ENCODE measurements around the gene ADAMTS5. TPM values are rescaled to one million over a fixed set of nuclear protein-coding genes. Genes with fewer than 3 reads are reported as not detected.

The ADAMTS5 gene
- total and polyA plus RNA-seq, 7 donors = 0.46 to 20.3 (median 6.0) TPM

DNA sequence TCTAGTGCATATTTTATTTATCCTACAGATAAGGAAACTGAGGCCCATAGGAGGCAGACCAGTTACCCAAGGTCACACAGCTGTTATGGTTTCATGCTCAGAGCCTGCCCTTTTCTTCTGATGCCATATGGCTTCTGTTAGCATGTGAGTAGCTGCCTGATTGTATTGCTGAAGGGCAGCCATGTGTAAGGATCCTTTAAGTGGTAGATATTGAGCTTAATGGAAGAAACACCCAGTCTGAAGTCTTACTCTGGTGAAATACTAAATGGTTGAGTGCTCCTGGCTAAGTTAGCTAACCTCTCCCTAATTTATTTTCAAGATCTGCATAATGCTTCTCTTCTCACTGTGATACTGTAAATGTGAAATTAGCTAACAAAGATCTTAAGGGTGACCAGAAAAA, 30.9 kb downstream of the ADAMTS5 start:
- Histone ChIP-seq H3K27ac (no peak overlapping the region), H3K9me3 (no peaks in the 10 kb centered on the region), H3K36me3 (peaks cover 0 to 3% (median 0%) of the 10 kb centered on the region in 4 donors), H3K4me3 (no peak overlapping the region), H3K4me1 (peaks cover 0 to 14% (median 3%) of the 10 kb centered on the region in 4 donors), H3K27me3 (no peaks in the 10 kb centered on the region)
- intact Hi-C loops (cut with DNase I) = no loop called here
- TF ChIP-seq POLR2A (IDR thresholded peaks at IDR 0.05) (no peak), POLR2AphosphoS5 (IDR thresholded peaks at IDR 0.05) (no peak), EP300 (IDR thresholded peaks at IDR 0.05) (no peak), CTCF (IDR thresholded peaks at IDR 0.05) (no peak)
- no peak for DNase-seq

DNA sequence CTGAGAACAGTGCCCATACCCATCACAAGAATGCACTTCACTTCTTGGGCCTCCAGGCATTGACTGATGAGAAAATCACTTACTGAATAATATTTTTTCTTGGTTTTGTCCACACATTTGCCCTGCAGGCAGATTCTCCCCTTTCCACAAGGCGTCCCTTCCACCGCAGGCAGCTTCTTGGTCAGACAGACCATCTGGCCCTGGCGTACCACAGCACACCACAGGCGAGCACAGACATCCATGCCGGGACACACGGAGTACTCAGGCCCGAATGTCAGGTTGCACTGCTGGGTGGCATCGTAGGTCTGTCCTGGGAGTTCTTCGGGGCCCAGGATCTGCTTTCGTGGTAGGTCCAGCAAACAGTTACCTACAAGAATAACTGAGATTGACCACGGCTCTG, 32.5 kb downstream of the ADAMTS5 start:
- H3K27ac ChIP-seq = no peak overlapping the region
- TF ChIP-seq EP300 (IDR thresholded peaks at IDR 0.05) (no peak), POLR2A (IDR thresholded peaks at IDR 0.05) (no peak), POLR2AphosphoS5 (IDR thresholded peaks at IDR 0.05) (no peak), CTCF (IDR thresholded peaks at IDR 0.05) (no peak)
- WGBS, 2 donors = 93% methylated on average over 11 of the region's 11 CpGs

DNA sequence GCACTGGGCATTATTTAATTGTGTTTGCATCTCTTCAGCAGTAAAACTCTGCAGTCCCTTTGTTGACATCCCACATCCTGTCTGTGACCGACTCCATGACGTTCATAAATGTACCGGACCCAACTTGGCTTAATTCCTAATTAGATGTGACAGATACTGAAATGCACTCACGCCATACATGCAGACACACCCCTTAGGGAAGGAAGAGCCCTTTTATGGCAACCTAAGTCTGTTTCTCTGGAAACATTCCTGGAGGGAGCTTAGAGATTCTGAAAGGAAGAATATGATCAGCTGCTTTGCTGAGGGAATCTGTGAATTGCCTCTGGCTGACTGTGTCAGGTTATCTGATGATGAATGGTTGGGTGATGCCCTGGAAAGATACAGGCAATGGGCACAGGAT, 33.4 kb downstream of the ADAMTS5 start:
- TF ChIP-seq POLR2A (IDR thresholded peaks at IDR 0.05) (no peak), POLR2AphosphoS5 (IDR thresholded peaks at IDR 0.05) (no peak), CTCF (IDR thresholded peaks at IDR 0.05) (no peak), EP300 (IDR thresholded peaks at IDR 0.05) (no peak)
- DNase-seq = no peak
- Histone ChIP-seq H3K4me1 (no peaks in the 10 kb centered on the region), H3K9me3 (no peaks in the 10 kb centered on the region), H3K27me3 (no peaks in the 10 kb centered on the region), H3K4me3 (no peak overlapping the region), H3K27ac (no peak overlapping the region), H3K36me3 (peaks cover 0 to 3% (median 0%) of the 10 kb centered on the region in 4 donors)
- intact Hi-C loops (cut with DNase I) = no loop called here
- WGBS, 2 donors = 19 to 62% methylated on average over 4 of the region's 4 CpGs

More for the DNA sequence above, 32.5 kb downstream of the ADAMTS5 start:
- DNase-seq = no peak
- H3K4me3 ChIP-seq = no peak overlapping the region
- H3K36me3 ChIP-seq = peaks cover 0 to 3% (median 0%) of the 10 kb centered on the region in 4 donors
- intact Hi-C loops (cut with DNase I) = no loop called here
- peaks cover 0 to 3% (median under 1%) of the 10 kb centered on the region in 4 donors for H3K4me1 ChIP-seq
- H3K27me3 ChIP-seq = no peaks in the 10 kb centered on the region
- H3K9me3 ChIP-seq = no peaks in the 10 kb centered on the region

DNA sequence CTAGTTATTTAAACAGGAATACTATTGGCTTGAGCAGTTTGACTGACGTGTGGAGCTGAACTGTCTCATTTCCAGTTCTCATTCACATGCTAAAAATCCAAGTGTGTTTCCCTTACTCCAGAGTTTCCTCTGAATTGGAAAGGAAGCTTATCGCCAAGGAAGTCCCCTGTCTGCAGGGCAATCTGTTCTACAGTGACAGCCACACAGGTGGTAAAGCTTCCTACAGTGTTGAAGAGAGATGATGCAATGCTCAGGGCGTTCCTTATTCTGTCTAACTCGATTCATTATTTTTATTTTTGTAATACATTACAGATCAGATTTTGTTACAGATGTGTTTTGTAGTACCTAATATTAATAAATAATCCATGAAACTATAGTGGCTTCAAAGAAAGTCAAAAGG, 41.3 kb downstream of the ADAMTS5 start:
- no peak for DNase-seq
- Histone ChIP-seq H3K36me3 (no peaks in the 10 kb centered on the region), H3K27me3 (no peaks in the 10 kb centered on the region), H3K9me3 (no peaks in the 10 kb centered on the region), H3K27ac (no peak overlapping the region), H3K4me1 (no peaks in the 10 kb centered on the region), H3K4me3 (no peak overlapping the region)
- intact Hi-C loops (cut with DNase I) = no loop called here
- no peak for TF ChIP-seq EP300 (IDR thresholded peaks at IDR 0.05)
- no peak for TF ChIP-seq CTCF (IDR thresholded peaks at IDR 0.05)
- no peak for TF ChIP-seq POLR2AphosphoS5 (IDR thresholded peaks at IDR 0.05)
- TF ChIP-seq POLR2A (IDR thresholded peaks at IDR 0.05) = no peak
- WGBS, 2 donors = 76 to 78% methylated on average over 4 of the region's 4 CpGs

GRCh38 chr21:26925122-26925521, 41.8 kb downstream of the ADAMTS5 start:
- Histone ChIP-seq H3K36me3 (no peaks in the 10 kb centered on the region), H3K9me3 (no peaks in the 10 kb centered on the region), H3K27me3 (no peaks in the 10 kb centered on the region), H3K4me1 (no peaks in the 10 kb centered on the region), H3K27ac (no peak overlapping the region), H3K4me3 (no peak overlapping the region)
- 79 to 87% methylated on average over 2 of the region's 2 CpGs for WGBS, 2 donors
- DNase-seq = no peak
- TF ChIP-seq CTCF (IDR thresholded peaks at IDR 0.05) (no peak), EP300 (IDR thresholded peaks at IDR 0.05) (no peak), POLR2AphosphoS5 (IDR thresholded peaks at IDR 0.05) (no peak), POLR2A (IDR thresholded peaks at IDR 0.05) (no peak)
- intact Hi-C loops (cut with DNase I) = no loop called here
